Retinal pigment epithelial cell (primary cell): Measurements from ENCODE around the gene GJC1.

Source experiments
- DNase-seq: peaks from one replicate; pipeline ENCODE4 v3.0.0-alpha.2; 2010; ENCODE audit warnings: low read depth
- H3K4me3 ChIP-seq: 2 replicates; pipeline ENCODE4 v1.5.1; 2011; ENCODE audit warnings: mild to moderate bottlenecking, low read length, control low read depth, moderate library complexity
- TF ChIP-seq, protein P1 (sequence below): conservative IDR thresholded peaks from 2 replicates; pipeline ENCODE4 v1.5.1; 2011; ENCODE audit warnings: low read depth, low read length, control low read depth, inconsistent platforms

GJC1 gene

DNA sequence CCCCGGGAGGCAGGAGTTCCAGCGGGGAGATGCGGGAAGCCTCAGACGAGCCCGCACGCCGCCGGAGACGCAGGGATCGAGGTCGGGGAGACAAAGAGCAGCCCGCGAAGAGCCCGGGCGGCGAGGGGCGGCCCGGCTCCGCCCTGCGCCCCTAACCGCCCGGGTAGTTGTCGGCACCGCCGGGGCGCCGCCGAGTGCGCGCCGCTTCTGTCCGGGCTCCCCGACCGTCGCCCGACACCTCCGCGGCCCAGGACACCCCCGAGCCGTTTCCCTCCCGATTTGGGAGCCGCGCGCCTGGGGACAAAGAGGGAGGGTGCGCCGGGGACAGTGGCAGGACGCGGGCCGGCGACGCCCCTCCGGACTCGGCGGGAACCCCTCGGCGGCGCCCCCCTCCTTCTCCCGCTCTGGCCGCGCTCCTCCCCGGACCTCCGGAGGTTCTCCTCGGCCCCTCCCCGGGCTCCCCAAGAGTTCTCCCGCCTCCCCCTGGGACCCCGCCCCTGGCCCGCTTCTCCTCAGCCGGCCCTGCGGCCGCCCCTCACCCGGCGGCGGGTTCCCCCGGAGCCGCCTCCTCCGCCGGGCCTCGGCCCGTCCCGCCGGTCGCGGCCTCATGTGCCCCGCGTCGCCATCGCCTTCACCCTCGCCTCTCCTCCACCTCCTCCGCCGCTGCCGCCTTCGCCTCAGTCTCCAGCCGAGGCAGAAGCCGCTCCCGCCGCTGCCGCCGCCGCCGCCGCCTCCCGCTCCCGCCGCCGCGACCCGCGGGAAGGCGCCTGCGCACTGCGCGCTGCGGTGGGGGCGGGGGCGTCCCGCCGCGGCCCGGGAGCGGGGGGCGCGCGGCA, at the start of gene GJC1:
Gene GJC1, minus strand, starts transcription at position 765 of the 836 bp plus-strand sequence. CDS start 24,470 bp downstream, outside the sequence.
- peak within 1 kb of the TSS; percentile 72 for H3K4me3 ChIP-seq
- TF ChIP-seq, protein P1, sequence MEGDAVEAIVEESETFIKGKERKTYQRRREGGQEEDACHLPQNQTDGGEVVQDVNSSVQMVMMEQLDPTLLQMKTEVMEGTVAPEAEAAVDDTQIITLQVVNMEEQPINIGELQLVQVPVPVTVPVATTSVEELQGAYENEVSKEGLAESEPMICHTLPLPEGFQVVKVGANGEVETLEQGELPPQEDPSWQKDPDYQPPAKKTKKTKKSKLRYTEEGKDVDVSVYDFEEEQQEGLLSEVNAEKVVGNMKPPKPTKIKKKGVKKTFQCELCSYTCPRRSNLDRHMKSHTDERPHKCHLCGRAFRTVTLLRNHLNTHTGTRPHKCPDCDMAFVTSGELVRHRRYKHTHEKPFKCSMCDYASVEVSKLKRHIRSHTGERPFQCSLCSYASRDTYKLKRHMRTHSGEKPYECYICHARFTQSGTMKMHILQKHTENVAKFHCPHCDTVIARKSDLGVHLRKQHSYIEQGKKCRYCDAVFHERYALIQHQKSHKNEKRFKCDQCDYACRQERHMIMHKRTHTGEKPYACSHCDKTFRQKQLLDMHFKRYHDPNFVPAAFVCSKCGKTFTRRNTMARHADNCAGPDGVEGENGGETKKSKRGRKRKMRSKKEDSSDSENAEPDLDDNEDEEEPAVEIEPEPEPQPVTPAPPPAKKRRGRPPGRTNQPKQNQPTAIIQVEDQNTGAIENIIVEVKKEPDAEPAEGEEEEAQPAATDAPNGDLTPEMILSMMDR: no peak
- DNase-seq: no peak

GRCh38 chr17:44879376-44879775, 49.3 kb upstream of the GJC1 start:
- H3K4me3 ChIP-seq: no peak overlapping the region
- DNase-seq: no peak
- TF ChIP-seq, protein P1: no peak

GRCh38 chr17:44878627-44879221, 48.6 kb upstream of the GJC1 start:
- no peak overlapping the region for H3K4me3 ChIP-seq
- TF ChIP-seq, protein P1: peak; percentile 69
- no peak for DNase-seq

DNA sequence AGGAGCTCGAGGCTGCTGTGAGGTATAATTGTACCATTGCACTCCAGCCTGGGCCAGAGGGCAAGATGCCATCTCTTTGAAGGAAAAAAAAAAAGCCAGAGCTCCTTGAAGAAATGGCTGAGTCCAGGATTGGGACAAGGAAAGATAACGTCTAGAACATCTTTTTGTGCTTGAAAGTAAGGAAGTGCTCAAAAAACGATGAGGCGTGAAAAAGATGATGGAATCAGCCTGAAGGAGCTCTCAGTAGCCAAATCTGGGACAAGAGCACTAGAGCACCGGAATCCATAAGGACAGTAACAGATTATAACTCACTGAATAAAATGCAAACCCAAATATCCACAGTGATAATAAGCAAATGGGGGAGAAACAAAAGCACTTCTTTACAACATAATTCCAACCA, 47.0 kb upstream of the GJC1 start:
- H3K4me3 ChIP-seq: no peak overlapping the region
- no peak for DNase-seq
- TF ChIP-seq, protein P1: no peak

DNA sequence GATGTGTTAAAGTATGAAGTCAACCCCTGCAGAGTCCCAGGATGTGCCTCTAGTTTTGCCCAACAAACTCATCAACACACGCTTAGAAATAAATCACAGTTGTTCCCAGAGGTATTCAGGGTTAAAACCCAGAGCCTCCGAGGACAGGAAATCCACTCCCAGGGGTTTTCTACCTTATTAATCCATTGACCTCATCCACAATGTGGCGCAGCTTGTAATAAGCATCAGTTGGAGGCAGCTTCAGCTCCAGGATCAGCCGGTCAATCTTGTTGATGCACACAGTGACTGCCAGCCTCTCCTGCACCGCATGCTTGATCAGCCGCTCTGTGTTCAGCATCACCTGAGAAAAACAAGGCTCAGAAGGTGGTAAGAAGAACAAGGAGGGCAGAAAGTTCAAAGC, 45.7 kb upstream of the GJC1 start:
- no peak overlapping the region for H3K4me3 ChIP-seq
- TF ChIP-seq, protein P1: no peak
- DNase-seq: no peak

GRCh38 chr17:44872131-44872768, 42.2 kb upstream of the GJC1 start:
- DNase-seq: no peak
- H3K4me3 ChIP-seq: no peak overlapping the region
- TF ChIP-seq, protein P1: no peak
